Raji (cell line): Measurements from ENCODE around the gene BRMS1.

Experiments
- POLR2A ChIP-seq: IDR thresholded peaks from 2 replicates; pipeline ENCODE4 v1.6.1; 2011; ENCODE audit warnings: low read depth, low read length, control low read depth; ENCODE audit not compliant: insufficient read depth

BRMS1 gene

DNA sequence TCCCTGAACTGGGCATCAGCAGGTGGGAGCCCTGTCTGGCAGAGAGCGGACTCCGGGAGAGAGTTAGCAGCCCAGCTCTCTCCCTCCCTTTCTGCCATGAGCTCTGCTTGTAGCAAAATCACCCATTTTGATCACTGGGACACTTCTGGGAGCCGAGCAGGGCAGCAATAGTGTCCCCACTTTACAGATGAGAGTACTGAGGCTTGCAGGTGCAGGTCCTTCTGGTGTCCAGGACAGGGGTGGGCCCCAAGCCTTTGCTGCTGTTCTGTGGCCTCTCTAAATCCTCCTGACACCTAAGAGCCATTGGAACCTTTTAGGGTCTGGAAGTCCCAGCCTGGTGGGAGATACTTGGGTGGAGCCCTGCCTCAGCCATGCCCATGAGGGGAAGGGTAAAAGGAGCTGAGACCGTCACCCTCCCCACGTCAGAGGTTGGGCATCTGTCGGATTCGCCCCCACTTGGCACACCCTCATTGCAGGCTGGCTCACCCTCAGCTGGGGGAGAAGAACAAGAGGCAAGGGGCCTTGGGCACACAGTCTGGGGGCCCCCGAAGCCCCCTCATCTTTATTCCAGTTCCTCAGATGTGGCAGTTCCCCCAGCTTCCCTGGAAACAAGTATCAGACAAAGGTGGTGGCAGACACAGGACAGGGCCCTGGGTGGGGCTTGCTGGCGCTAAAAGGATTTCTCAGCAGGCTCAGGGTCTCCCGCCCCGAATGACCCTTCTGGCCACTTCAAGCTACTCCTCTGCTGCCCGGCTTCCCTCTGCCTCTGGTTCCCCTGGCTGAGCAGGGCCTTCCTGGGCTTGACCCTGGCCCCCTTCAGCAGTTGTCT lies 13.1 kb downstream of the BRMS1 start:
- no peak for TF ChIP-seq POLR2A

DNA sequence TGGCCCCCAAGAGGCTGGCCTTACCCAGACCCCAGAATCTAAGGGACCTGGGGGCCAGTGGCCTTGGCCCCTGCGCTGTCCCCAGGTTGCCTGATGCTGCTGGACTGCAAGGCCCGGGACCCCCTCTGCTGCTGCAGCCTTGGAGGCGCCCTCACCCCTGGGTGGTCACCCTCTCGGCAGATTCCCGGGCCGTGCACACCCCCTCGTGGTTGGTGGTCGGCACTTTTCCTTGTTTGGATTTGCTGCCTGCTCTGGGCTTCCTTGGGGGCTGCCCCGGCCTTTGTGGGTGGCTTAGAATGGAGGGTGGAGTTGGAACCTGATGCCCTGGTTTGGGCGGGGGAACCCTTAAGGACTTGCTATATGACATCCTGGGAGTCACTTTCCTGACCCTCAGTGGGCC lies 14.0 kb downstream of the BRMS1 start:
- no peak for TF ChIP-seq POLR2A

DNA sequence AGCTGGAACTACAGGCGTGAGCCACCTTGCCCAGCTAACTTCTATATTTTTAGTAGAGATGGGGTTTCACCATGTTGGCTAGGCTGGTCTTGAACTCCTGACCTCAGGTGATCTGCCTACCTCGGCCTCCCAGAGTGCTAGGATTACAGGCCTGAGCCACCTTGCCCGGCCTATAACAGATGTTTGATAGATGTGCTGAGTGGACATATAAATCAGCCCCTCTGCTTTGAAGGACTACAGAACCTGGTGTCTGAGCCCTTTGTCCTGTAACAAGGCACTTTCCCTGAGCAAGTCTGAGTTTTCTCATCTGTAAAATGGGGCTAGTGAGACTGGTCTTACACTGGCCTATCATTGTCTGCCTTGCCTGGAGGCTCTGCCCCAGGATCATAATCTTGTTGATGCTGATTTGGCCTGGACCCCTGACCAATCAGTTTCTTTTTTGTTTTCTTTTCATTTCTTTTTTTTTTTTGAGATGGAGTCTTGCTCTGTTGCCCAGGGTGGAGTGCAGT lies 15.7 kb downstream of the BRMS1 start:
- TF ChIP-seq POLR2A, result no peak

DNA sequence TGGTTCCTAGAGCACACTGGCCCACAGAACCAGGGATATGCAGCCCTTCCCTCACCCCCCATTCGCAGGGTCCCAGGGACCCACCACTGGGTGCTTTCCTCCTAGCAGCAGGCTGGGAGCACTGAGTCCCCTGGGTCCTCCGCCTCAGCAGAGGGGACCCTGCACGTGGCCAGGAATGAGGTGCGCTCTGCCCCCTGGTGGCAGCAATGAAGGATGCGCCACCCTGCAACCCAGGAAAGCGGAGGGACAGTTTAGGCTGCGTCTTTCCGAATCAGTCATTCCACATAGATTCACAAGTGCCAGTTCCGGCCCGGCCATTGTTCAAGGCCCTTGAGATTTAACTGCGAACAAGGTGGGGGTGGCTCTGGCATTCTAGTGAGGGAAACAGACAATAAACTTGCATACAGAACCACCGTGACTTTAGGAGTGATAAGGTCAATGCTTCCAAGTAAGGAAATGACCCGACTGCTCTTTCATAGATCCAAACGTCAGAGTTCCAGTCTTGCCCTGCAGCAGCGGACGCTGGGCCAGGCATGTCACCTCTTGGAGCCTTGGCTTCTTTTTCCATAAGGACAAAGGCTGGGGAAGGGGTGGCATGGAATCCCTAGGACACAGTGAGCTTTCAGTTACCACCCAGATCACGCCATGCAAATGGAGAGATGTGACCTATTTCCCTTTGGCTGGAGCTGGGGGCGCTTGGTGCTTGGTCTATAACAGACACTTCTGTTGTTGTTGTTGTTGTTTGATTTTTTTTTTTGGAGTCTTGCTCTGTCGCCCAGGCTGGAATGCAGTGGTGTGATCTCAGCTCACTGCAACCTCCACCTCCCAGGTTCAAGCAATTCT lies 16.4 kb downstream of the BRMS1 start:
- peak; percentile 48 for TF ChIP-seq POLR2A

DNA sequence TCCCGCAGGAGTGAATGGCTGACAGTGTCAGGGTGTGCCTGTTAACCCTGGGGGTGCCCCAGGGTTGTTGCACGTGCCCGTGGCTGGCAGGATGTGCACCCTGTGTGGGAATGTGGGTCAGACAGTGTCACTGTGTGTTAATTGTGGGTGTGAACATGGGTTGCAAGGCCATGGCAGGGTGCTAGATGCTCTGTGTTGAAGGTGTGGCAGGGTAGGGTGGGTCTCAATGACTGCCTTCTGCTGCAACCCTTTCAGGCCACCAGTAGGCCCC lies 16.9 kb downstream of the BRMS1 start:
- TF ChIP-seq POLR2A, result no peak

DNA sequence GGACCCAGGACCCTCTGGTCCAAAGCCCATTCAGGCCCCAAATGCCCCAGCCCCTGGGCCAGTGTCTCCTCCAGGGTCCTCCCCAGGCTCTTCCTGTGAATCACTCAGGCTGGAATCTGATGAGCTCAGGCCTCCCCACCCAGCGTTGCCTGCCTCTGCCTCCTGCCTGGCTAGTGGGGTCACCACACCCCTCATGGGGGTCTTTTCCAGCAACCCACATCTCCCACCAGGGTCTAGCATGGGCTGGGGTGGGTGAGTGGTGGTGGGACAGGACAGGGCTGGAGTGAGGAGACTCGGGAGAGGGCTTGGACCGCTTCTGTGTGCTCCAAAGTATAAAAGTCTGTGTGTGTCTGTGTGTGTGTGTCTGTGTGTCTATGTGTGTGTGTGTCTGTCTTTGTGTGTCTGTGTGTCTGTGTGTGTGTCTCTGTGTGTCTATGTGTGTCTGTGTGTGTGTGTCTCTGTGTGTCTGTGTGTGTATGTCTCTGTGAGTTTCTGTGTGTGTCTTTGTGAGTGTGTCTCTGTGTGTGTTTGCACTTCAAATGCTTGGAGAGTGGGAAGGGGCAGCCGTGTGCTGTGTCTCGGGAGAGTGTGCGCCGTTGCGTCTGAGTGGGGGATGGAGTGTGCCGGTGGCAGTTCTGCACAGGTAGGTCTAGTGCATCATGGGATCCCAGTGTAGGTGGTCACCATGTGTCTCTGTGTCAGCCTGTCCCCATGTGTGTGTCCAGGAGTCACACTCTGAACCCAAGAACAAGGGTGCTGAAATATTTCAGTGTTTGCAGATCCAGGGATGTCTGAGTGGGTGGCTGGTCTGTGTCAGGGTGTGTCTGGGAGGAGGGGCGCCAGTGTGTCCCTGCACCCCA lies 17.5 kb downstream of the BRMS1 start:
- TF ChIP-seq POLR2A, result no peak

DNA sequence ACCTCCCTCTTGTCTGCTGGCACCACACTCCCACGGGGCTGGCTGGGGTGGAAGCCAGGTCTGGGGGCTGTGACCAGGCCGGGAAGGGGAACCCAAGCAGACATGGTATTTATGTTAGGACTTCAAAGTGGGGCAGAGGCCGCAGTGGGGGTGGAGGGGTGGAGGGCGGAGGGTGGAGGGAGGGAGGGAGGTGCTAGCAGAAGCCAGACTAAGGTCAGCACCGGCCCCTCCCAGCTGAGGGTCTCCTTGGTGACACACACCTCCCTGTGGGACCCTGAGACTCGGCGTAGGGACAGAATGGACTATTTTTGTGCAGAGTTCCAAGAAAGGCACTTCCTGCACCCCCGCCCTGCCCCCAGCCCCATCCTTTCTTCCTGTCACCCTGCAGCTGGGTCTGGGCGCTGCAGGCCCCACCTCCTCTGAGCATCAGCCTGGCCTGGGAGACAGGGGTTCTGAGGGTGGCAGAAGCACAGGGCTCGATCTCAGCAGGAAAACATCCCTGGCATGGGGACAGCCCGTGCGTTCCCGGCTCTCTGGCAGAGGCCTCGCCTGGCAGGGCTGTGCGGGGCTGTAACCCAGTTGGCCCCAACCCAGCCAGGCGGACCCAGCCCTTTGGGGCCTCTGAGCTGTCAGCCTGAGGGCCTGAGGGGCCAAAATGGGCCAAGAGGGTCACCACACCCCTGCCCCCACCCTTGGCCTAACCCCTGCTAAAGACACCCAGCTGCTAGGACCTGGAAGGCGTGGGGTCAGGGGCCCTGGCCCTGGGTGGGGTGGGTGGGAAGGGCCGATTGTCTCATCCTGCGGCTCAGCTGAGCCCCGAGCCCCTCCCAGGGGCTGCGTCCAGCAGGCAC lies 18.4 kb downstream of the BRMS1 start:
- no peak for TF ChIP-seq POLR2A

DNA sequence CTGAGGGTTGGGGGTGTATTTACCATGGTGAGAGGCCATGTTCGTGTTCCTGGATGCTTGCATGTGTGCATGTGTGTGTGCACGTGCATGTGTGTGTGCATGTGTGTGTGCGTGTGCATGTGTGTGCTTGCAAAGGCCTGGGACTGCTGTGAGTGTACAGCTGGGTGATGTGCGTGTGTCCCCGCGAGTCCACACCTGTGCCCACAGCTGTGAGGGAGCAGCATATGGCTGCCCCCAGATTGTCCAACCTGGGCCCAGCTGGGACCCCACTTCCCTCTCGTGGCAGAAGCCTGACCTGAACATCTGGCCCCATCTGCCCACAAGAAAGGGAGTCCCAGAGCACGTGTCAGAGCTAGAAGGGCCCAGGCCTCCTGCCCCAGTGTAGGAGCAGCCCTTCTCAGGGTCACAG lies 19.6 kb downstream of the BRMS1 start:
- no peak for TF ChIP-seq POLR2A

DNA sequence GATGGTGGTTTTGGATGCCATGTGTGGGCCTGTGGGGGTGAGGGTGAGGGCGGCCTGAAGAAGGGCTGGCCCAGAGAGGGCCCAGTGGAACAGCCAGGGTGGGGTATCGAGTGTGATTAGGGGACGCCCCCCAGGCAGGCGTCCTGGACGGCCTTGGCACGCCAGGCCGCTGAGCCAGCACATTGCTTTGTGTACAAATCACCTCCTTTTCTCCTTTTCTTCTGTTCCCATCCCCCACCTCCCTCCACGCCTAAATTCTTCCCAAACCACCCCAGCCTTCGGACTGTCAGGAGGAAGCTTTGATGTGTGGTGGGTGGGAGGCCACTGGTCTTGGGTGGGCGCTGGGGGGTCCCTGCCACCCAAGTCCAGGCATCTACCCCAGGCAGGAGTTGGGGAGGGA lies 20.2 kb downstream of the BRMS1 start:
- TF ChIP-seq POLR2A, result no peak

DNA sequence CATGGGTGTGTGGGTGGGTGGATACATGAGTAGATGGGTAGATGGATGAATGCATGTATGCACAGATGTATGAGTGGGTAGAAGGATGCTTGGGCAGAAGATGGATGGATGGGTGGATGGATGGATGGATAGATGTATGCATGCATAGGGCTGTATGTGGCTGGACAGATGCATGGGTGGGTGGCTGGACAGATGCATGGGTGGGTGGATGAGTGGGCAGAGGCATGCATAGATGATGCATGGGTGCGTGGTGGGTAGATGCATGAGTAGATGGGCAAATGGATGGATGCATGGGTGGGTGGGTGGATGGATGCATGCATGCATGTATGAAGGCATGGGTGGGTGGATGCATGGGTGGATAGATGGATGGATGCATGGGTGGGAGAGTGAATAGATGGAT lies 21.2 kb downstream of the BRMS1 start:
- TF ChIP-seq POLR2A, result no peak

DNA sequence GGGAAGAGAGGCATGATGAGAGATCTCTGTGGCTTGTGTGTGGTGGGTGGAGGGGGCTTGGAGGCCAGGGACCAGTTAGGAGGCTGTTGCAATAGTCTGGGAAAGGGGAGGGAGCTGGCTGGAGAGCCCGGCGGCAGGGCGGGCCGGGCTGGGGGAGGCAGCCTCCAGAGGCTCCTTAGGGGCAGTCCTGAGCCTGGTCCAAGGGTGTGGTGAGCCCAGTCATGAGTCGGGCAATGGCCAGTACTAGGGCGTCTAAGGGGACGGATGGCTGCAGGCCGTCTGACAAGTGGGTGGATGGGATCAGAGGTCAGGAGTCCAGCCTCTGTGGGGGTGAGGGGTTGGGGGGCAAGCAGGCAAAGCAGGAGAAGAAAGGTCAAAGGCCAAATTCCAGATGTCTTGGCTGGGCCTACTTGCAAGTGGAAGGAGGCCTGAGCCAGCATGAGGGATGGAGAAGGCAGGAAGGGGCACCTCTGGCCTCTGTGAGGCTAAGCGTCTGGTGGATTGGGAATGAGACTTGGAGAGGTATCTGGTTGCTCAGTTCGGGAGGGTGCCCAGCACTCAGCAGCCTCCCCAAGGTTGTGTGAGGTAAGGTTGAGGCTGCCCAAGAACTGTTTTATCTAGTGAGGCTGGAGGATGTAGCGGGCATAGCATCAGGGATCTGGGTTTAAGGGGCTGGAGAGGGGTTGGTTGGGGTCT lies 22.0 kb downstream of the BRMS1 start:
- no peak for TF ChIP-seq POLR2A

DNA sequence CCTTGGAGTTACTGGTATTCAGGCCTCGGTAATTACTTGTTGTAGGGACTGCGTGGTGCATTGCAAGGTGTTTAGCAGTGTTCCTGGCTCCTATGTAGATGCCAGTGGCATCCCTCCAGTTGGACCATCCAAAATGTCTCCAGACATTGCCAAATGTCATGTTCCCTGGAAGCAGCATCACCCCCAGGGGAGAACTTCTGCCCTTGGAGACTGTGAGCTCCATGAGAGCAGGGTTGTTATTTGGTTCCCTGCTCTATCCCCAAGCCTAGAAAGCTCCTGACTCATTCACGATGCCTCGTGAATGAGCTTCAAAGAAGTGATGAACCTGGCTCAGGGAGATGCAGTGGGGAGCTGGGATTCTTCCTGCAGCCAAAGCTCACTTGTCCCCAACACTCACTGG lies 23.3 kb downstream of the BRMS1 start:
- no peak for TF ChIP-seq POLR2A

DNA sequence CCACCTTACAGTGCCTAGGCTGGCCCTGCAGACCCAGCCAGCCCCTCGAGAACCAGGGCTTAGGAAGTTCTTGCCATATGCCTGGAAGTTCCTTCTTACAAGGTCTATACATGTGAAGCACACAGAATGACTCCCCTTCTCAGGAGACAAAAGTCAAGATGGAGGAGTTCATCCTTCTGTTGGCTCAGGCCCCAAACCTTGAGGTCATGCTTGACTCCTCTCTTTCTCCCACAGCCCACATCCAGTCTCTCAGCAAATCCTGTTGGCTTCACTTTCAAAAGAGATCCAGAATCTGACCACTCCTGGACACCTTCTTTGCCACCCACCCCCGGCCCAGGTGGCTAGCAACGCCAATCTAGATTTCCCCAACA lies 26.3 kb downstream of the BRMS1 start:
- no peak for TF ChIP-seq POLR2A

DNA sequence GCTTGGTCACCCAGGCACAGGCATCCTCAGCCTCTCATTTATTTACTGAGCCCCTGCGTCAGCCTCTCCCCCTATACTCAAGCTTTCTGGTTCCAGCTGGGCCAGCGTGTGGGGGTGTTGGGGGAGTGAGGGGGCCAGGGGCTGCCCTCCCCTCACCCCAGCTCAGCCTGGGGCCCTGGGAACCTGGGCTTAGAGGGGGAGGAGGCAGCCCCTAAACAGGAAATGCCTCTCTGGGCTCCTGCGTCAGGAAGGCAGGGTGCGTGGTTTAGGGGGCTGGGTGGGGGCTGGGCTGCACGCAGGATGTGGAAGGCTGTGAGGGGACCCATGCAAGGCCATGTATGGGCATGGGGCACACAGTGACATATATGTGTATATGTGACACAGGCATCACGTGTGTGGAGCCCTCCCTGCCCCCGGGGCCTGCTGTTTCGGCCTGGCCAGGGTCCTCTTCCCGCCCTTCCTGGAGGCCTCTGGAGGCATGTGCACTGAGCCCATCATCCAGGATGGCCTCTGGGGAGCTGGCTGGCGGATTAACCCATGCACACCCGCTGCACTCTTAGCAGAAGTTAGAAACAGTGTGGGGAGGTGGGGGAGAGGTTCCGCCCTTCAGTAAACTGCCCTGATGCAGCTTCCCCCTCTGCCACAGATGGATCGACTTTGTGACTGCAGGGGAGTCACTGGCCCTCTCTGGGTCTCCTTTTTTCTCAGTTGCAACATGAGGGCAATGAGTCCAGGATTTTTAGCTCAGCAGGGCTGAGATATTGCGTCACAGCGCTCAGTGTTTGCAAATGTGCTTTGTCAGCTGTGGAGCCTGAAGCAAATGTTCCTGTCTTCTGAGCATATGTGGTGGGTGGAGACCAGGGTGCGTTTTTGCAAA lies 26.9 kb downstream of the BRMS1 start:
- no peak for TF ChIP-seq POLR2A

DNA sequence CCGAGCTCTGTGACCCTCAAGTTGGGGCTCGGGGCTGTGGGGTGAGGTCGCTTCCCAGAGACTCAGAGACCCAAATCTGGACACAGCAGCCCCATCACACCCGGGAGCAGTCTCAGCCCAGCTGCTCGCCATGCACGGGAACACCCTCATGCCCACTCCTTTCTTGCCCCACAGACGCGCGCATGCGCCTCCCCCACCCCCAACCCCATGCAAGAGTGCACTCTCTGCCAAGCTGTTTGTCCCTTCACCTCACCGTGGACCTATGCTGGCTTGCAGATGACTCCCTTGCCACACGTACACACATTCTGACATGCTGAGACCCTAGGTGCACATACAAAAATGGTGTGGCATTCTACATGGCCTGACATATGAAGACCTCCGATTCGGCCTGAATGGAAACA lies 27.6 kb downstream of the BRMS1 start:
- TF ChIP-seq POLR2A, result 0 out of 2 replicates have a peak, but pooled peaks have one; percentile 20
